ENCODE results near the gene WBP2. TPM values are rescaled to one million over a fixed set of nuclear protein-coding genes. Genes with fewer than 3 reads are reported as not detected.

WBP2 gene
- total and polyA plus RNA-seq, 10 of the 15 experiments (the other 5 are each of a cell fraction or from before 2014, with no cell fraction given): 1.5 to 57.3 (median 27.5) TPM

DNA sequence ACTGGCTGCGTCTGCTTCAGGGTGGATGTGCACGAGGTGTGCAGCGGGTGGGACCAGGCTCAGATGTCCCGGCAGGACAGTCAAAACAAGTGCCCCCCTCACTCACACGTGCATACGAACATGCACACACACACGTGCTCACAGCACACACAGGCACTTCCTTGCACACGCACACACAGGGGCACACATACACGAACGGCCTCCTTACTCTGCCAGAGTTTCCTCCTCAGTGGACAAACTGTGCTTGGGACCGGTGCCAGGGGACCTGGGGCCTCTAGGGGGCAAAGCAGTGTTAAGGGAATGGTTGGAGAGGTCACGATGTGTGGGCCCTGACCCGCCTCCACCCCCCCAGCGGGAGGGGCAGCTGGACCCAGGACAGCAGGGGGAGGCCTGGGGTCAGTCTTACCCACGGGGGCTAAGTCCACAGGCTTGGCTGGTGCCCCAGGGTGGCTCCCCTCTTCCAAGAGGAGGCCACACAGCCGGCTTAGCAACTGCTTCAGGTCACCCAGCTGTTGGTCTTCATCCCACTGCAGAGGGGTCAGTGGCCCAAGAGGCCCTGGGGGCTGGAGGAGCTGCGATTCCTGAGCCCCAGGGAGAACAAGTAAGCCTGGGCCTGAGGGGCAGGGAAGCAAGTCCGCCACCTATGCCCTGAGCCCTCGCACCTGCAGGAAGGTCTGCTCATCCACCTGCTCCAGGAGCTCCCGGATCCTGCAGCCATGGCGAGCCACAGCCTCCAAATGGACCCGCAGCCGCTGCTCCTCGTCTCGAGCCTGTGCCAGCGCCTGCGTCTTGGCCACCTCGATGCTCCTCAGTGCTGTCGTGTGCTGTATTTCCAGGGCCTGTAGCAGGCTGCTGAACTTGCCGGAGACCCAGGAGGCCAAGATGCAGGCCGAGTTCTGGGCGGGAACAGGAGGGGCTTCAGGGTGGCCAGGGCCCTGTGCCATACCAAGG lies 36.7 kb upstream of the WBP2 start:
- Histone ChIP-seq H3K9me3 (replicated peaks; ENCODE audit: control insufficient read depth, insufficient read depth, low read length) (no peaks in the 10 kb centered on the region), H3K27me3 (replicated peaks in 1 of 2; ENCODE audit: control insufficient read depth in 2 of 2, insufficient read depth in 2 of 2, low read length in 1 of 2) (no peaks in the 10 kb centered on the region), H3K4me1 (ENCODE audit: control insufficient read depth, insufficient read depth, low read length) (peaks cover 6% of the 10 kb centered on the region), H3K4me2 (ENCODE audit: control insufficient read depth, insufficient read depth) (no peak overlapping the region), H4K20me1 (ENCODE audit: control insufficient read depth, insufficient read depth) (no peaks in the 10 kb centered on the region), H3K4me3 (no peak overlapping the region), H3K79me2 (ENCODE audit: control insufficient read depth, insufficient read depth, low read length) (peaks cover 15% of the 10 kb centered on the region), H3K27ac (ENCODE audit: control insufficient read depth, insufficient read depth) (no peak overlapping the region), H2AFZ (ENCODE audit: control insufficient read depth, low read depth, low read length) (no peak overlapping the region), H3K9ac (ENCODE audit: control insufficient read depth, insufficient read depth, low read length) (no peak overlapping the region), H3K36me3 (ENCODE audit: control insufficient read depth in 2 of 2, insufficient read depth in 2 of 2, low read length in 1 of 2) (peaks cover 0 to 4% of the 10 kb centered on the region in 2 experiments; a peak in 3 of 4 replicates)
- in situ Hi-C loops (cut with MboI) (no loop called here), intact Hi-C loops (cut with micrococcal nuclease; ENCODE audit: unreplicated experiment) (no loop called here)
- WGBS (ENCODE audit: insufficient coverage, insufficient replicate concordance, low lambda C conversion rate, missing lambda C conversion rate): 89% methylated on average over 31 of the region's 32 CpGs
- SMC1A ChIA-PET (ENCODE audit: uncharacterized antibody, unreplicated experiment): no interaction called here
- FAIRE-seq: no peak
- POLR2A ChIA-PET: no interaction called here
- no peak for ATAC-seq
- DNase-seq (ENCODE audit: low read depth, low spot score): no peak
- TF ChIP-seq POLR2A (IDR thresholded peaks at IDR 0.05; ENCODE audit: low read depth, low read length) (peak; percentile 32), MXI1 (IDR thresholded peaks at IDR 0.05; ENCODE audit: low read depth, low read length) (no peak), CHD4 (IDR thresholded peaks at IDR 0.05) (no peak), BCL11A (IDR thresholded peaks at IDR 0.05; ENCODE audit: low read depth, low read length) (no peak), NBN (IDR thresholded peaks at IDR 0.05) (no peak), EP300 (IDR thresholded peaks at IDR 0.05; ENCODE audit: borderline replicate concordance in 1 of 2, control insufficient read depth in 1 of 2, low read depth in 2 of 2, low read length in 2 of 2) (no peak)
- TF ChIP-seq, protein P1, sequence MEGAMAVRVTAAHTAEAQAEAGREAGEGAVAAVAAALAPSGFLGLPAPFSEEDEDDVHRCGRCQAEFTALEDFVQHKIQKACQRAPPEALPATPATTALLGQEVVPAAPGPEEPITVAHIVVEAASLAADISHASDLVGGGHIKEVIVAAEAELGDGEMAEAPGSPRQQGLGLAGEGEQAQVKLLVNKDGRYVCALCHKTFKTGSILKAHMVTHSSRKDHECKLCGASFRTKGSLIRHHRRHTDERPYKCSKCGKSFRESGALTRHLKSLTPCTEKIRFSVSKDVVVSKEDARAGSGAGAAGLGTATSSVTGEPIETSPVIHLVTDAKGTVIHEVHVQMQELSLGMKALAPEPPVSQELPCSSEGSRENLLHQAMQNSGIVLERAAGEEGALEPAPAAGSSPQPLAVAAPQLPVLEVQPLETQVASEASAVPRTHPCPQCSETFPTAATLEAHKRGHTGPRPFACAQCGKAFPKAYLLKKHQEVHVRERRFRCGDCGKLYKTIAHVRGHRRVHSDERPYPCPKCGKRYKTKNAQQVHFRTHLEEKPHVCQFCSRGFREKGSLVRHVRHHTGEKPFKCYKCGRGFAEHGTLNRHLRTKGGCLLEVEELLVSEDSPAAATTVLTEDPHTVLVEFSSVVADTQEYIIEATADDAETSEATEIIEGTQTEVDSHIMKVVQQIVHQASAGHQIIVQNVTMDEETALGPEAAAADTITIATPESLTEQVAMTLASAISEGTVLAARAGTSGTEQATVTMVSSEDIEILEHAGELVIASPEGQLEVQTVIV (IDR thresholded peaks at IDR 0.05; ENCODE audit: borderline replicate concordance, partially characterized antibody): no peak
- no TSS peak for BruUV-seq (replicated peaks)
- RAD21 ChIA-PET (ENCODE audit: unreplicated experiment): no interaction called here
- CTCF ChIA-PET: interaction anchor here (1.1 kb wide), 1 partner anchor 31 kb away, joined by 3 read pairs; no protein-coding TSS in a partner anchor

All from GM12878 (cell line).